GM10266 (cell line): Measurements from ENCODE around the gene BRDT.

Source experiments
- DNase-seq: peaks from one replicate; pipeline ENCODE4 v3.0.0; 2012; ENCODE audit errors: extremely low spot score
- CTCF ChIP-seq: IDR thresholded peaks from 2 replicates; pipeline ENCODE4 v1.5.1; 2012; ENCODE audit warnings: mild to moderate bottlenecking, low read depth; ENCODE audit not compliant: control insufficient read depth, insufficient read depth; ENCODE audit errors: missing control alignments

The BRDT gene

GRCh38 chr1:91919962-91920361 is 29.2 kb upstream of the BRDT start:
- TF ChIP-seq CTCF: no peak
- no peak for DNase-seq

GRCh38 chr1:91924146-91924545 is 25.1 kb upstream of the BRDT start:
- no peak for TF ChIP-seq CTCF
- DNase-seq: no peak

- no peak for TF ChIP-seq CTCF
- no peak for DNase-seq
Measured at GRCh38 chr1:91925644-91926435, 23.4 kb upstream of the BRDT start.

- TF ChIP-seq CTCF: no peak
- DNase-seq: no peak
Measured at GRCh38 chr1:91928026-91928425, 21.2 kb upstream of the BRDT start.

- no peak for DNase-seq
Measured at GRCh38 chr1:91929250-91929649, 20.0 kb upstream of the BRDT start.

GRCh38 chr1:91937613-91938012 is 11.6 kb upstream of the BRDT start:
- no peak for TF ChIP-seq CTCF
- no peak for DNase-seq

More at GRCh38 chr1:91929250-91929649, 20.0 kb upstream of the BRDT start:
- no peak for TF ChIP-seq CTCF

- no peak for DNase-seq
- TF ChIP-seq CTCF: no peak
Measured at GRCh38 chr1:91940496-91940895, 8.7 kb upstream of the BRDT start.
